ENCODE results near the gene CDCA3. TPM values are rescaled to one million over a fixed set of nuclear protein-coding genes. Genes with fewer than 3 reads are reported as not detected.

The CDCA3 gene
- total and polyA plus RNA-seq, 2 of the 13 experiments (the other 11 are each of a cell fraction or from before 2014, with no cell fraction given), result 32.7 to 56.5 TPM

- TF ChIP-seq RBM39 (IDR thresholded peaks at IDR 0.05; ENCODE audit: low read depth, low read length, poor library complexity, severe bottlenecking) (peak; percentile 44), HHEX (CRISPR knock-in tag; IDR thresholded peaks at IDR 0.05) (no peak), RAD21 (CRISPR knock-in tag; IDR thresholded peaks at IDR 0.05) (peak; percentile 21; the same call in 1 of the 2 replicates), SMYD3 (CRISPR knock-in tag; IDR thresholded peaks at IDR 0.05) (0 out of 2 replicates have a peak, but pooled peaks have one; percentile 38), POLR2G (IDR thresholded peaks at IDR 0.05; ENCODE audit: low read depth, low read length) (peak; percentile 80), ZNF281 (CRISPR knock-in tag; IDR thresholded peaks at IDR 0.05; ENCODE audit: borderline replicate concordance) (no peak), NR2F2 (IDR thresholded peaks at IDR 0.05; ENCODE audit: borderline replicate concordance, low read depth) (peak; percentile 10; the same call in 1 of the 2 replicates), ZGPAT (CRISPR knock-in tag; IDR thresholded peaks at IDR 0.05) (0 out of 2 replicates have a peak, but pooled peaks have one; percentile 34), FOXK1 (CRISPR knock-in tag; IDR thresholded peaks at IDR 0.05; ENCODE audit: borderline replicate concordance, low read depth) (no peak), KLF6 (CRISPR knock-in tag; IDR thresholded peaks at IDR 0.05) (no peak), HNRNPLL (IDR thresholded peaks at IDR 0.05; ENCODE audit: low read depth, low read length, poor library complexity, severe bottlenecking) (peak; percentile 90), BCL3 (CRISPR knock-in tag; IDR thresholded peaks at IDR 0.05) (peak; percentile 65; the same call in 1 of the 2 replicates), ZFX (CRISPR knock-in tag; IDR thresholded peaks at IDR 0.05; ENCODE audit: low read depth) (peak; percentile 77), AGO2 (optimal IDR thresholded peaks at IDR 0.05; ENCODE audit: low read depth, low read length) (peak; percentile 90), ZNF432 (CRISPR knock-in tag; IDR thresholded peaks at IDR 0.05; ENCODE audit: borderline replicate concordance) (0 out of 2 replicates have a peak, but pooled peaks have one; percentile 40), IKZF4 (CRISPR knock-in tag; IDR thresholded peaks at IDR 0.05; ENCODE audit: borderline replicate concordance, low read depth, not compliant biosample characterization) (no peak), ZBTB37 (CRISPR knock-in tag; IDR thresholded peaks at IDR 0.05) (peak; percentile 48; the same call in 1 of the 2 replicates), ZNF724P (CRISPR knock-in tag; IDR thresholded peaks at IDR 0.05; ENCODE audit: borderline replicate concordance) (0 out of 2 replicates have a peak, but pooled peaks have one; percentile 18), REPIN1 (CRISPR knock-in tag; IDR thresholded peaks at IDR 0.05; ENCODE audit: borderline replicate concordance, low read depth) (0 out of 2 replicates have a peak, but pooled peaks have one; percentile 50), RCOR2 (CRISPR knock-in tag; IDR thresholded peaks at IDR 0.05) (no peak), ZNF552 (CRISPR knock-in tag; IDR thresholded peaks at IDR 0.05; ENCODE audit: borderline replicate concordance) (0 out of 2 replicates have a peak, but pooled peaks have one; percentile 45), RFX3 (CRISPR knock-in tag; IDR thresholded peaks at IDR 0.05) (no peak)
Measured at GRCh38 chr12:6828781-6829535, 22.1 kb downstream of the CDCA3 start (continued).

All from HepG2 (cell line).